NCI-H187 (cell line): Measurements from ENCODE around the gene SORCS2.
A peak's percentile ranks its signal among the peaks of the same experiment; 100 is the strongest.

Source experiments
- DNase-seq, 2 experiments: peaks; one replicate each; lab custom pipeline; 2025; lab: John Stamatoyannopoulos, UW

The SORCS2 gene

DNA sequence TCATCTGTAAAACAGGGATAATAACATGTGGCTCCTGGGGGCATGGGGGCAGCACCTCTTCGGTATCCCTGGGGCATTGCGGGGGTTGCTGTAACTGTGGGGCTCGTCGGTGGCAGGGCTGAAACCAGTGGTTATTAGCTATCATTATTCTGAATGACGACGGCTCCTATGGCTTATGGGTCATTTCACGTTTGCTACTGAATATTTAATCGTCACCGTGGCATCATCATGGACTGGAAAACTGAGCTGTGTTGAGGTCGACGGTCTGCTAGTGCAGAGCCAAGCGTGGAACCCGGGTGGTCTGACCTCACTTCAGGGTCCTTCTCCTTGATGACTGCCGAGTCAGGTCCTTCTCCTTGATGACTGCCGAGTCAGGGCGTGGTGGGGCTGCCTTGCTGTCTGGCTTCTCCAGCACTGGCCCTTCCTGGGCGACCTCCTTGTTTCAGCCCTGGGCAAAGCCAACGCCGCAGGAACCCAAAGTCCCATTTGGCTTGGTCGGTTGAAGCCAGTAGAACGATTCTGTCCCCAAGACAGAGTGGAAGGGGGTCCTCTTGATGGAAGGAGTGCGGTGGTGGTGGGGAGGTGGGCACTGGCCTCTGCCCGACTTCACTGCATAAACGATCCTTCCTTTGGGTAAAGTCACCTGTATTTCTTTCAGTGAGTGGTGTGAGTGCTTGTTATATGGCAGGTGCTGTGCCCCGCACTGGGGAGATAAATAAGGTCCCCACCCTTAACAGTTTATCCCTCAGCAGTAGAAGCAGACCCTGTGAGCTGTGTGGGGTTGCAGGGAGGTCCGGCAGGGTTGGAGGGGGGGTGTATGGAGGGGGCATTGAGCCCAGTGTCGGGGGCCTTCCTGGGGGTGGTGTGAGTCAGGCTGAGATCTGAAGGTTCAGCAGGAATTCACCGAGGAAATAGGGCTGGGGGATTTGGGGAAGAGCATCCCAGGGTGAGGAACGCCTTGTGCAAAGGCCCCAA lies 201.6 kb downstream of the SORCS2 start:
- no peak for DNase-seq

DNA sequence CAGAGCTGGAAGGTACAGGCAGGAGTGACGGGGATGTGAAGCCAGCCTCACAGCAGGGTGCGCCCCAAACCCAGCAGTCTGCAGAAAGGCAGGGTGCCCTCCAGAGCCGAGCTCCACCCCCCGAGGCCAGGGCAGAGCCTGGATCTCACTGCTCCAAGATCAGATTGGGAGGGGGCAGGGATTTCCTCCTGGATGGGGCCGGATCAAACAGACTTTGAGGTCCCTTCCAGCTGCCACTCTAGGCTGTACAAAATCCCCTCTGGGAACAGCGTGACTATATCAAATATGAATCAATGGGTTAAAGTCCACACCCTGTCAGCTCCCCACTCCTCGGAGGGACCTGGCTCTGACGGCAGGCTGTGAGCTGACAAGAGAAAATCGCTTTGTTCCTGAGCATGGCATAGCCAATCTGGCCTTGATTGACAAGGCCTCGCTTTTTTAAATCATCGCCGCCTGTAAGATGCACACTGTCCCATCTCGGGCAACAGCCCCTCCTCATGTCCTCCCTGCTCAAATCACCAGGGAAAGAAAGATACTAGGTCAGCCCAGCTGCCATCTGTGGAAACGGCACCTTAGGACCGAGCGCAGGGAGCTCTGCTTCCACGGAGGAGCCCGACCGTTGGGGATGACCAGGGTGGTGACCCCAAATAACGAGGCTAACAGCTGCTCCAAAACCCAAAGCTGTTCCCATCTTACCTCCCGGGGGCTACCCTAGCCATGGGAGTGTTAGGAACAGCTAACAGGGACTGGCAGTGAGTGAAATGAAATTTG lies 202.5 kb downstream of the SORCS2 start:
- DNase-seq, result no peak

DNA sequence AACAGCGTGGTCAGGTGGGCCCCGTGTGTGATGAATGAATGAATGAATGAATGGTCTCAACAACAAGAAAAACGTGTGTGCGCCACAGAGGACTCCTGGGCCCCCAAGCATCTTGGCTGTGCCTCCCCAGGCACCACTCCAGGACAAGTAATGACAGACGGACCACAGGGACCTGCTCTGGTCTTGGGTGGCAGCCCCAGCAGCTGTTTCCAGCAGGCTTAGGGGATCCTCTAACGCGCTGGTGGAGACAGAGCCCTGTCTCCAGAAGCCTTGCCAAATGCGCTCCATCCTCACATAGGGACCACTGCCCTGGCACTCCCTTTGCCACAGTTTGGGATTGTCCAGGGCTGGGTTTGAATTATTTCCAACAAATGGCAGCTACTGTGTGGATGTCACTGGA lies 203.3 kb downstream of the SORCS2 start:
- no peak for DNase-seq

DNA sequence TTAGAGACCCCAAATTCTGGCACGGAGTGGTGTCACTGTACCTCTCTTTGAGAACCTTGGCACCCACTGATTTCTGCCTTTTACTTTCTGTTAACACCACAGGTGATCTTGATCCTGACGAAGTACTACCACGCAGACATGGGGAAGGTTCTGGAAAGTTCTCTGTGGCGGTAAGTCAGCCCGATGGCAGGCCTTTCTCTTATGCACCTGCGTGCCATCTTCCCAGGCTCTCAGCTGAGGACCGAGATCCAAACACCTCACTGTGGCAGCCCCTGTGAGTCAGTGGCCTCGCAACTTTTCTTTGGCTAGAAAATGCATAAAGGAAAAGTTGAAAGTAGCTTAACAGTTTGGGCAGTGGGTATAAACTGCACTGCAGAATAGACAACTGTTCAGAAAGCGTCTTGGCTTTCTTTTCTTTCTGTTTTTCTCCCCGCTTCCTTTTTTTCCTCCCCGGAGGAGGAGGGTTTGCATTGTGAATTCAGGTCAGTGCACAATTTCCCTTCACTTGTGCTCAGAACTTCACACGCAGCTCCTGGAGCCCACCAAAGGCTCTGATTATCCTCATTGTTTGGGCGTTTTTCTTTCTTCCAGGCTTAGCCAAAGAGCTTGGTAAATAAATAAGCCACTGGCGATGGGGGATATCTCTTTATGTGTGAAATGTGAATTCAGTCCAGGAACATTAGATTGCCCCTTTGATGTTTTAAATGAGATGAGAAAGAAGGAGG lies 204.0 kb downstream of the SORCS2 start:
- DNase-seq, result no peak

DNA sequence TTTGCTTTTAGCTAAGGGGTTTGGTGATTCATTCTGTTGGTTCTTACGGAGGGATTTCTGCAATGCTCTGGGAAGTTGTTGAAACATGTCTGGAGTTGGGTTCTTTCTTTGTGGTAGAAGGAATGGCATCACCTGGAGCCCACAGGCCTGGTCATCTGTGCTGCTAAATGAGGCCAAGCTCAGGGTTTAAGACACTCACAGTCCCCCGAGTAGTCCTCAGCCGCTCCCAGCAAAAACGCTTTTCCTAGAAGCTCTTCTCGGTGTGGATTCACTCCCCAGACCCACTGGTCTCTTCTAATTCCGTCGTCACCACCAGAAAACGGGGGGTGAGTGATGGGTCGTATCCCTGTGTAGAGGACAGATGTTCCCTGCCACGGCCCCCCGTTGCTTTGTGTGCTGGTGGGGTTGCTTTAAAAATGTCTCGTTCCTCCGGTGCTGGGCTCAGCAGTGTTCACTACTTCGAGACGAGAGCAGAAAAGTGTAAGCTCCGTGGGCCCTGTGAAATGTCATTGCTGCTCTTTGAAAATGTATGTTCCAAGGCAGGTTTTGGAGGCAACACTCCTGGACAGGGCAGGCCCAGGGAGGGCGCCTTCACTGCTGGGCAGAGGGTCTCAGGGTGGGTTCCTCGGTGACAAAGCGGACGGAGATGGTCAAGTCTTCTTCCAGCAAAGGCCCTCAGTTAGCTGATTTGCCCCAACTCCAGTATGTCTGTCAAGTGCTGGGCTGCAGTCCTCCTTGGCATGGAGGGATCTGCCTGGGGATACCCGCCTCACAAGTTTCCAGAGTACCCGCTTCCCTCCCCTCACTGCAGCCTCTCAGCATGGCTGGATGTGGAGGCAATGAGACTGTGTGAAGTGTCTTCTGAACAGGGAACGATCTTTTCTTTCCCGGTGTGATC lies 205.1 kb downstream of the SORCS2 start:
- DNase-seq, result no peak

DNA sequence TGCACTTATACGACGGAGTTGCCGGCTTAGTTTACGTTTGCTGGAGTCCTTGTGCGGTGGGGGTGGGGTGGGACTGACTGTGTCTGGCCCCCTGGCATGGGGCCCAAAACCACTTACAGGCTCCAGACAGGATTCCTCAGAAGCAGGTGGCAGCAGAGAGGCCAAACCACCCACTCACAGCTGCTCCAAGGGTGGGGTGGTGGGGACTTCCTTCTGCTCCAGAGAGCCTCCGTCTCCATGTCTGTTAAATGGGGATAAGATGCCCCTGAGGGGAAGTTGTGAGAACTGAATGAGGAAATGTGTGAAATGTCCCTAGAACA lies 205.7 kb downstream of the SORCS2 start:
- peak; percentile 97 to 99 for DNase-seq

DNA sequence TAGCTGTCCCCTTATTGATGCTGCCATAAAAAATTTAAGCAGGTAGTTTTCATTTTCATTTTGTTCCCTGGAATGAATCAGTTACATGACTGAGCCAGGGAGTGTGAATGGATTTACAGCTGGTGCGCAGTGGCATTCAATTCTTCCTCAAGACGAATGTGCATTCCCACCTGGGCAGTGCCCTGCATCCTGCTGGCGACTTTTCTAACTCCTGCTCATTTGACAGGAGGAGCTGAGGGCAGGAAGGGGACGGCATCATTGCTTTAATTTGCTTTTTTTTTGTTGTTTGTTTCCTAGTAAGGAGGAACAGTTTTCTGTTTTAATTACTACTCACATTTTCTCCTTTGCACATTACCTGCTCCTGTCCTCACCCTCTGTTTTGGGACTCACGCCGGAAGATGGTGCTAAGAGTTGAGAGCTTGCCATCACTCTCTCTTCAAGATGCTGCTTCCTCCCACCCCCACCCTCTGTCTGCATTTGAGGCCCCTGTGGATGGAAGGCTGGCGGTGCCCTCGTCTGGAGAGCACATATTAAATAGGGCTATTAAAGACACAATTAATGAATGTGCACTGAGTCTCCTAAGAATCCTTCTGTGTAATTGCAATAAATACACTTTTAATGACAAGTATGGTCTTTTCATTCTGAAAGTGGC lies 206.6 kb downstream of the SORCS2 start:
- no peak for DNase-seq

DNA sequence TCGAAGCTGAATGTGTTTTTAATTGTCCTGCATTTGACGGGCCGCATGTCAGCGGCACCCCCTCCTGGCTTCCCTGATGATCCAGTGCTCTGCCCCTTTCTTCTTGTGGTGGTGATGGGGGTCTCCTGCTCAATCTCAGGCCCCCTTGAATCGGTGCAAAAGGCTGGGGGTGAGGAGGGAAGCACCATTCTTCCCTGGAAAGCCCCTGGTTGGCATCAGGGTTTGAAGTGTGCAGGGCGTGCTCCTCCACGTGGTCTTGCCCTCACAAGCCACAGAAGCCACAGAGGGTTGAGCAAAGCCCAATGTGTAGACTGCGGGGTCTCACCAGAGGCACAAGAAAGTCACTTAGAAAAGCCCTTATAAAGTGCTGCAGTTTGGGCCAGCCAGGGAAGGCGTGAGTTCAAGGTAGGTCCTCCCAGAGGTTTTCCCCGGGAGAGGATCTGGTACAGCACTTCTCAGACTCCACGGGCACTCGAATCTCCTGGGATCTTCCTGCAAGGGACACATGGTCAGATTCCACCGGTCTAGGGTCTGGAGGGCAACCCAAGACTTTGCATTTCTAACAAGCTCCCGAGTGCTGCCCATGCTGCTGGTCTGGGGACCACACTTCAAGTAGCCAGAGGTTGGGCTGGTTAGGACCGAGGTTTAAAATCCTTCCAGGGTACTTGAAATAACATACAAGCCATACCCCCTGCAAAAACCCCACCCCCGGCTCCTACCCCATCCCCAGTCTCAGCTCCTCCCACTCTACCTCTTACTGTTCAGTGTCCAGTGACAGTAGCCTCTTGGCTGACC lies 207.3 kb downstream of the SORCS2 start:
- no peak for DNase-seq

DNA sequence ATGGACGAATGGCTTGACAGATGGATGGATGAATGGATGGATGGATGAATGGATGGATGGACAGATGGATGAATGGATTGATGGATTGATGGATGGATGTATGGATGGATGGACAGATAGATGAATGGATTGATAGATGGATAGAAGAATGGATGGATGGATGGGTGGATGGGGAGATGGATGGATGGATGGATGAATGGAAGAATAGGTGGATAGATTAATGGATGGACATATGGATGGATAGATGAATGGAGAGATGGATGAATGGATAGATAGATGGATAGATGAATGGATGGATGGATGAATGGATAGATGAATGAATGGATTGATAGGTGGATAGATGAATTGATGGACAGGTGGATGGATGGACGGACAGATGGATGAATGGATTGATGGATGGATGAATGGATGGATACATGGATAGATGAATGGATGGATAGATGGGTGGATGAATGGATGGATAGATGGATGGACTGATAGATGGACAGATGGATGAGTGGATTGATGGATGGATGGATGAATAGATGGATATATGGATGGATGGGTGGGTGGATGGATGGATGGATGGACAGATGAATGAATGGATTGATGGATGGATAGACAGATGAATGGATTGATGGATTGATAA lies 208.4 kb downstream of the SORCS2 start:
- DNase-seq, result no peak

DNA sequence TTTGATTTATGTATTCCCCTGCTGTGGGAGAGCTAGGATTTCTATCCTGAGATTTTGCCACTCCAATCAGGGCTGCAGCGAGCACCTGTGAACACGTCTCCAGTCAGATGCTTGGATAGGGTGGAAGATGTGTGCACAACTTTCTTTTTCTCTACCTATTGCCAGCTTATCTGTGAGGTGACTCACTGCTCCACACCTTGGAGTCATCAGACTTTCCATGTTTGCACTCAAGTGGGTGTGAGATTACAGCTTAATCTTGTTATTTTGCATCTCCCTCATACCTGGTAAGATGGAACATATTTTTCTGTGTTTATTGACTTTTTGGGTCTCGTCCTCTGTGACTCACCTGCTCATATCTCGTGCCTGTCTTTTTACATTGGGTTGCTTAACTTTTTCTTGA lies 210.2 kb downstream of the SORCS2 start:
- no peak for DNase-seq

DNA sequence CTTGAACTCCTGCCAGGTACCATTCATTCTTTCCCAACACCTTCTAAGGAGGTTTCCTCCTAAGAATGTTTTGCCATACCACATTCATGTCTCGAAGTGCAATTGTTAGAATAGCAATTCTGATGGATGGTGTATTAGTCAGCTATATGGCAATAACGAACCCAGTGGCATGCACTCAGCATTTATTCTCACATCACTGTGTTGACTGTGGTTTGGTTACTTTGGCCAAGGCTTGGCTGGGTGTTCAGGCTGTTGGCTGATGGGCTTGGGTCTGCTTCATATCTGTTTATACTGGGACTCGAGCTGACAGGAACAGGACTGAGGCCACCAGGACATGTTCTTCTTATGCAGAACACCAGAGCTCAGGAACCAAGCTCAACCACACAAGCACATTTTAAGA lies 210.7 kb downstream of the SORCS2 start:
- DNase-seq, result no peak

DNA sequence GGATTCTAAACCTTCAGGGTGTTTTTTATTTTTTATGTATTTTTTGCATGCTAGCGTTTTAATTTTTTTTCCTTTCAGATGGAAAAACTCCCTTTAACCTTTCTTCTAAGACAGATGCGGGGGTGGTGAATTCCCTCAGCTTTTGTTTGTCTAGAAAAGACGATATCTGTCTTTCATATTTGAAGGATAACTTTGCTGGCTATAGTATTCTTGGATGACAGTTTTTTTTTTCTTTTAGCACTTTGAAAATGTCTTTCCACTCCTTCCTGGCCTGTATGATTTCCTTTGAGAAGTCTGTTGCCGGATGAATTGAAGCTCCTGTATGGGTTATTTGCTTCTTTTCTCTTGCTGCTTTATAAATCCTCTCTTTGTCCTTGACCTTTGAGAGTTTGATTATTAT lies 215.8 kb downstream of the SORCS2 start:
- DNase-seq, result no peak

DNA sequence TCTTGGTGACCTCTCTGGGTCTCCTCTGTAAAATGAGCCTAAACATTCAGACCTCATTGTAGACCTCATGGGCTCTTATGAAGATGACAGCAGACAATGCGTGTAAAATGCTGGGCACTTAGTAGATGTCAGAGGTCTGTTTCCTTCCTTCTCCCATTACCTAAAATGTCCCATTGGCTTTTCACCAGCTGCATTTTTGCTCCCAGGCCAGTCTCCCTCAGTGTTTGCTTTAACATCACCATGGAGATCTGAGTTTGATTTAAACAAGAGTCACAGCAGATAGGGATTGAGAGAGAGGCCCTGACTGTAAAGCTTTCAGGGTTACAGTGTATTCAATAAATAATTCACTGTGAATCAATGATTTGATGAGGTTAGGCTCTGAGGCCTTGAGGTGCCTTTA lies 218.1 kb downstream of the SORCS2 start:
- no peak for DNase-seq

DNA sequence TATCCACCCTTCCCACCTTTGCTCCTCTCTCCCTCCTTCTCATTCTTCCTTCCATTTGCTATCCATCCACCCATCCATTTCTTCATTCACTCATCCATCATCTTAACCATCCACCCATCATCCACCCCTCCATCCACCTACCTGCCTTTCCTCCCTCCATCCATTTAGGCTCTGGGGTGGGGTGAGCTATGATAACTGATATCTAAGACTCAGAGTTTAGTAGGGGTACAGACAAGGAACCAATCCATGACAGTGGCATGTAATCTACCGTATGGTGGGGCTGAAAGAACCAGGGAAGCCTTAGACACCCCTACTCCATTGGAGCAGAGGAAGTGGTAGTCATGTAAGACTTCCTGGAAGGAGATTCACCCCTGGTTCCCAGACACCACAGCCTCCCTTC lies 219.2 kb downstream of the SORCS2 start:
- DNase-seq, result no peak

DNA sequence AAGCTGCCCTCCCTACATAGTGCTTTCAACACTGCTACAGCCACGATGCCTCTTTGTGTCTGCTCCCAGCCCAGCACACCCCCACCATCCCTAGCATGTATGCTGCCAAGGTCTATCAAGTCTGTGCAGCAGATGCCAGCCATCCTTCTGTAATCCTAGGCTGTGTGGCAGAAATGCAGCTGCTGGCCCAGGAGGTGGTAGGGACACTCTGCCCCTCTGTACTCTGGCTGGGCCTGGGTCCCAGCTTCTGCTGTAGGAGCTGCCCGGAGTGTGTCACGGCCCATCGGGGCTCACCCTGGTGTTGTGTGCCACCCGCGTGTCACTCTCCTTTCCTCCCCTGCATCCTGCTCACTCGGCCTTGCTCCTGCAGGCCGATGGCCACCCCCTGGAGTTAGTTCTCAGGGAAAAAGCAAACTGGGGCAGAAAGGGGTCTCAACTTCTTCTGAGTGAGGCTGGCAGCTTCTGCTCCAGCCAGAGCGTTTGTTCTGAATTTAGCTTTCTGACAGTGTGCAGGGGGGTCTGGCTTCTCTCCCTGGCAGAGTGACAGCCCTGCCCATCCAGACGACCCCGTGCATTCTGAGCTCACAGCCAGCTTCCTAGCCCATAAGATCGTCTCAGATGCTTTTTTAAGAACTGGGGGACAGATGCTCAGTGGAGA lies 219.7 kb downstream of the SORCS2 start:
- no peak for DNase-seq

DNA sequence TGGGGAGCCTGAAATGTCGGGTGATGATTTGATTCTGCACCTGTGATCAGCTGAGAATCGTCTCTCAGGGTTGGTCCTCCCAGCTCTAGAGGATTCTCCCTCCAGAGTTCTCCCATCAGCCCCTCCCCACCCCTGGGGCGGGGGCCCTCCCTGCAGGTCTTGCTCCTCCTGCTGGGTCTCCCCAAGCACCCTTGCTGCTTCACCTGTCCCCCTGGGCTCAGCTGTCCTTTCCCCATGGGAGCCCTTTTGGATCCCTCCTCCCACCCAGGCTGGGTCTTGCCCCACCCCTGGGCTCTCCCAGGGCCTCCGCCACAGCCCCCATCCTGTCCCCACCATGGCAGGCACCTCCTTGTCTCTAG lies 220.2 kb downstream of the SORCS2 start:
- no peak for DNase-seq

DNA sequence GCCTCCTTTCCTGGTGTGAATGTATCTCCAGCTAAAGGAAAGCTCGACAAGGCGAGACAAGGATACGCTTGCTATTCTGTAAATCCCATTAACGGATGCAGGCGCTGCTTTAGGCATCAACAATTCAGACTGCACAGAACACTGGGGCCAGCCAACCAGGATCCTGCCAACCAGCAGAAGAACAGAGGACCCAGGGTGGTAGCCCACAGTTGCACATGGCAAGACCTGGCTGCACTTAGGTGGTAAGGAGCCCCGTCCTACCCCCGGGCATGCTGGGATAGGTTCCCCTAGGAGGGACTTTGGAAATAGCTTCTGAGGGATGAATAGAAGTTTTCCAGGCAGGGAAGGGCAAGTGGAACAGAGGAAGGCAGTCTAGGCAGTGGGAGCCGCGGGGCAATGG lies 221.7 kb downstream of the SORCS2 start:
- no peak for DNase-seq

DNA sequence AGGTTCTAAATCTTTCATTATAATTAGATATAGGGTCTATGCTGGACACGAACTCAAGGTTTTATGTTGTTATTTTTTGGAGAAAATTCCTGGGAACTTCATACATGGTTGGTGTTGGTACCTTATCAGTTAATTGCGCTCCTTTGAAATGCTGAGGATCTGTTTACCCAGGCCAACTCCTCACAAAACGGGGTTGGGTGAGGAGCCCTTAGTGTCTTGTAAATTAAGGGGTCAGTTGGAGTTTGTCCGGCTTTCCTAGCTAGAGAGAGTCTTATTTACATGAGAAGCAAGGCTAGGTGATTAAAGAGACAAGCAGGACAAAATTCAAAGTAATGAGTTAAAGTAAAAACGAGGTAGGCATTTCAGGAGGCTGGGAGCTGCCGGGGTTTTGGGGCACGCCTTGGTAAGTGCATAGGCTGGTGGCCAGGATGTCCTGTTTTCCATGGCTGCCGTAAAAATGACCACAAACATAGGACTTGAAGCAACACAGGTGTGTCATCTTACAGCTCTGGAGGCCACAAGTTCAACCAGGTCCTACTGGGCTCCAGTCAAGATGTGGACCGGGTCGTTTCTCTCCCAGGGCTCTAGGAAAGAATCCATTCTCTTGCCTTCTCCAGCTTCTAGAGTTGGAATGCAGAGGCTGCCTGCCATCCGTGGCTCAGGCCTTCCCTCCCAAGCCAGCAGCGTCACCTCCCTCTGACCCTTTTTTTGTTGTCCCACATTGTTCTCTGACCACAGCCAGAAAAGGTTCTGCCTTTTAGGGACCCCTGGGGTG lies 222.6 kb downstream of the SORCS2 start:
- DNase-seq, result no peak
